NOMO-1 treated with DMSO at 0.1 percent for 48 hours (cell line): ENCODE data around the gene ZNF664.
A peak's percentile ranks its signal among the peaks of the same experiment; 100 is the strongest.

ENCODE experiments used
- DNase-seq: peaks from one replicate; lab custom pipeline; 2025; ENCODE audit not compliant: unreplicated experiment; lab: John Stamatoyannopoulos, UW

ZNF664 gene

GRCh38 chr12:124006846-124007713 is 34.1 kb downstream of the ZNF664 start:
- DNase-seq, result no peak

GRCh38 chr12:124007826-124008570 is 35.0 kb downstream of the ZNF664 start:
- peak; percentile 38 for DNase-seq

- DNase-seq, result no peak
Measured at GRCh38 chr12:124008595-124008994, 35.6 kb downstream of the ZNF664 start.

GRCh38 chr12:124009781-124010180 is 36.8 kb downstream of the ZNF664 start:
- DNase-seq, result no peak

- DNase-seq, result no peak
Measured at GRCh38 chr12:124010687-124011086, 37.7 kb downstream of the ZNF664 start.

GRCh38 chr12:124011435-124012115 is 38.6 kb downstream of the ZNF664 start:
- no peak for DNase-seq

- no peak for DNase-seq
Measured at GRCh38 chr12:124013073-124013472, 40.1 kb downstream of the ZNF664 start.

- no peak for DNase-seq
Measured at GRCh38 chr12:124015494-124016461, 42.8 kb downstream of the ZNF664 start.

GRCh38 chr12:124017064-124017463 is 44.0 kb downstream of the ZNF664 start:
- no peak for DNase-seq

GRCh38 chr12:124018539-124018938 is 45.5 kb downstream of the ZNF664 start:
- no peak for DNase-seq

GRCh38 chr12:124019115-124019514 is 46.1 kb downstream of the ZNF664 start:
- no peak for DNase-seq

GRCh38 chr12:124020514-124020949 is 47.5 kb downstream of the ZNF664 start:
- no peak for DNase-seq

- DNase-seq, result no peak
Measured at GRCh38 chr12:124021007-124021406, 48.0 kb downstream of the ZNF664 start.

- DNase-seq, result no peak
Measured at GRCh38 chr12:124022161-124022560, 49.1 kb downstream of the ZNF664 start.

GRCh38 chr12:124024263-124024678 is 51.3 kb downstream of the ZNF664 start:
- no peak for DNase-seq

GRCh38 chr12:124024776-124025175 is 51.8 kb downstream of the ZNF664 start:
- no peak for DNase-seq

- DNase-seq, result no peak
Measured at GRCh38 chr12:124025661-124026060, 52.6 kb downstream of the ZNF664 start.

GRCh38 chr12:124026755-124027745 is 54.0 kb downstream of the ZNF664 start:
- peak; percentile 63 for DNase-seq
